ENCODE results near the gene VASH2. TPM values are rescaled to one million over a fixed set of nuclear protein-coding genes. Genes with fewer than 3 reads are reported as not detected.

Gene VASH2
- polyA plus RNA-seq, 4 donors, result 0.27 to 3.6 (median 0.30) TPM; not detected in 1

DNA sequence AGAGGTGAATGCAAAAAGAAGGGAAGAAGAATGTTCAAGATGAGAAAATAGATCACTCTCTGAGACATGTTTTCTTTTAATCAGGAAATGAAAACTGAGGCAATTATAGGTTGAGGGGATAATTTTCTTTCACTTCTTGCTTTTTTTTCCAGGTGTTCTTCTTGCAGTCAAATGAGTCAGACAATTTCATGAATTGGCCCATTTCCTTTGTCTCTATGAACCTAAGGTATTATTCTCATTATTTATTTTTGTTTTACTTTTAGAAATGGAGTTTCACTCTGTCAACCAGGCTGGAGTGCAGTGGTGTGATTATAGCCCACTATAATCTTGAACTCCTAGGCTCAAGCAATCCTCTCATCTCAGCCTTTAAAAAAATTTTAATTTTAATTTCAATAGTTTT is 3.5 kb upstream of the VASH2 start:
- no peak for FAIRE-seq
- Histone ChIP-seq H3K9me3 (ENCODE audit: control insufficient read depth in 2 of 2, insufficient read depth in 1 of 2, low read depth in 1 of 2, low read length in 1 of 2) (peaks cover 0 to 3% of the 10 kb centered on the region in 2 donors), H3K4me3 (ENCODE audit: low read depth in 1 of 3, low read length in 3 of 3) (no peak overlapping the region), H3K27ac (ENCODE audit: low read depth in 1 of 3, low read length in 2 of 3) (no peak overlapping the region), H3K4me1 (ENCODE audit: control insufficient read depth in 3 of 3, insufficient read depth in 2 of 3, low read depth in 1 of 3, low read length in 2 of 3) (peaks cover 0 to 7% (median 0%) of the 10 kb centered on the region in 3 donors), H3K27me3 (ENCODE audit: control insufficient read depth in 3 of 3, insufficient read depth in 3 of 3, low read length in 3 of 3) (peaks cover 0 to 23% (median 0%) of the 10 kb centered on the region in 3 donors), H3K36me3 (ENCODE audit: control insufficient read depth in 3 of 3, insufficient read depth in 2 of 3, low read depth in 1 of 3, low read length in 3 of 3) (no peaks in the 10 kb centered on the region)
- DNase-seq, result no peak

DNA sequence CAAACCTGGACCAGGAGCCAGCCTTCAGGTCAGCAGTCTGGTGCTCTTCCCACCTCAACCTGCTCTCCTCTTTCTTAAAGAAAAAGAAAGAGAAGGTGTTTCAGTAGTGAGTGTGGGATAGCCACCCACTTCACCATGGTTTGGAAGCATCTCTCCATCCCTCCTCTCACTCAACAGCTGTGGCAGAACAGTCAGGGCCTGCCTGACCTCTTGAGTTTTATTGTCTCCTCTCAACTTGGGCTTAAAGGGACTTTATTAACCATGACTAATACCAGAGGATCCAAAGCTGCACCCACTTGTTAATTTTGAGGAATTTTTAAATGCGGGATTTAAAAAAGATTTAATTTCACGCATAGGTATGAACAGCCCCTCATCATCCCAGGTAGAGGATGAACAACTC is 570 bp upstream of the VASH2 start:
- Histone ChIP-seq H3K4me1 (ENCODE audit: control insufficient read depth in 3 of 3, insufficient read depth in 2 of 3, low read depth in 1 of 3, low read length in 2 of 3) (peaks cover 0 to 7% (median 0%) of the 10 kb centered on the region in 3 donors), H3K27ac (ENCODE audit: low read depth in 1 of 3, low read length in 2 of 3) (peak overlapping the region in 1 of 3 donors; percentile 37), H3K27me3 (ENCODE audit: control insufficient read depth in 3 of 3, insufficient read depth in 3 of 3, low read length in 3 of 3) (peaks cover 0 to 26% (median 0%) of the 10 kb centered on the region in 3 donors), H3K9me3 (ENCODE audit: control insufficient read depth in 2 of 2, insufficient read depth in 1 of 2, low read depth in 1 of 2, low read length in 1 of 2) (no peaks in the 10 kb centered on the region), H3K36me3 (ENCODE audit: control insufficient read depth in 3 of 3, insufficient read depth in 2 of 3, low read depth in 1 of 3, low read length in 3 of 3) (peaks cover 0 to under 1% (median 0%) of the 10 kb centered on the region in 3 donors), H3K4me3 (ENCODE audit: low read depth in 1 of 3, low read length in 3 of 3) (peak overlapping the region in 2 of 3 donors; percentile 44 to 56)
- WGBS, 3 donors, result 44 to 59% (median 48%) methylated on average over 2 of the region's 2 CpGs
- FAIRE-seq (no peak), DNase-seq (no peak)

GRCh38 chr1:212951126-212951946 is 995 bp downstream of the VASH2 start:
- peaks cover 0 to 7% (median 0%) of the 10 kb centered on the region in 3 donors for H3K4me1 ChIP-seq (ENCODE audit: control insufficient read depth in 3 of 3, insufficient read depth in 2 of 3, low read depth in 1 of 3, low read length in 2 of 3)
- peak in 1 of 2 donors; percentile 21 for DNase-seq
- no peak for FAIRE-seq
- H3K9me3 ChIP-seq (ENCODE audit: control insufficient read depth in 2 of 2, insufficient read depth in 1 of 2, low read depth in 1 of 2, low read length in 1 of 2), result no peaks in the 10 kb centered on the region
- H3K4me3 ChIP-seq (ENCODE audit: low read depth in 1 of 3, low read length in 3 of 3), result peak overlapping the region in 2 of 3 donors; percentile 44 to 56
- H3K27ac ChIP-seq (ENCODE audit: low read depth in 1 of 3, low read length in 2 of 3), result peak overlapping the region in 1 of 3 donors; percentile 58
- WGBS, 3 donors, result 6 to 10% (median 6%) methylated on average over 37 to 72 of the region's 72 CpGs
- peaks cover 0 to 26% (median 0%) of the 10 kb centered on the region in 3 donors for H3K27me3 ChIP-seq (ENCODE audit: control insufficient read depth in 3 of 3, insufficient read depth in 3 of 3, low read length in 3 of 3)
- H3K36me3 ChIP-seq (ENCODE audit: control insufficient read depth in 3 of 3, insufficient read depth in 2 of 3, low read depth in 1 of 3, low read length in 3 of 3), result peaks cover 0 to 2% (median 0%) of the 10 kb centered on the region in 3 donors

DNA sequence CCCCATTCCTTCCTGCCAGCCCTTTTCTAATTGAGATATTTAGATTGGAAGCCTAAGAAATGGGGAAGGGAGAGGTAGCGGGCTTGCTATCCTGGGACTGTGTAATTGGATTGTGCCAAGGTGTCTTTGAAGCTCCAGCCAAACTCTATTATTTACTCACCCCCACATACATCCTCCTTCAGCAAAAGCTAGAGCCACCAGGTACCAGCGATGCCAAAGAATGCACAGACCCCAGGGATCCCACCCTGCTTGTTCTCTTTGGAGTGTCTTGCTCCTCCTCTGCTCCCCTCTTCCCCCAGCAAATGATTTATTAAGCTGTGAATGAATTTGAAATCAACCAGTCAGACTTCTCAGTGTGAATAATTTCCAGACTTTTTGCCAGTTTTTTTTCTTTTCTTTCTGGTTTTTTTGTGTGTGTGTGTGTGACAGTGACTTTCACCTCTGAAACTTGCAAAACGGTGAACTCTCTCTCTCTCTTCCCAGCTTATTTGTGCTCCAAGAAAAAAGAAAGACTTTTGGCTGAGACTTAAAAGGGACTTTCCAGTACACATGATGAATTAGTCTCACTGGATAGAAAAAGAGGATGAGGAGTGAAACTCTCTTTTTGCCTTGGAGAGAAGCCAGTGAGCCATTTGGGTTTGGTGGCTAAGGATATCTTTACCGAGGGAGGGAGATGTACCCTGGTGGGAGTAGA is 1.8 kb downstream of the VASH2 start:
- WGBS, 3 donors, result 62 to 80% (median 76%) methylated on average over 4 of the region's 4 CpGs
- DNase-seq (no peak), FAIRE-seq (no peak)
- Histone ChIP-seq H3K4me3 (ENCODE audit: low read depth in 1 of 3, low read length in 3 of 3) (peak overlapping the region in 1 of 3 donors; percentile 32), H3K4me1 (ENCODE audit: control insufficient read depth in 3 of 3, insufficient read depth in 2 of 3, low read depth in 1 of 3, low read length in 2 of 3) (peaks cover 0 to 7% (median 0%) of the 10 kb centered on the region in 3 donors), H3K27me3 (ENCODE audit: control insufficient read depth in 3 of 3, insufficient read depth in 3 of 3, low read length in 3 of 3) (peaks cover 0 to 26% (median 0%) of the 10 kb centered on the region in 3 donors), H3K9me3 (ENCODE audit: control insufficient read depth in 2 of 2, insufficient read depth in 1 of 2, low read depth in 1 of 2, low read length in 1 of 2) (no peaks in the 10 kb centered on the region), H3K36me3 (ENCODE audit: control insufficient read depth in 3 of 3, insufficient read depth in 2 of 3, low read depth in 1 of 3, low read length in 3 of 3) (peaks cover 0 to 2% (median 0%) of the 10 kb centered on the region in 3 donors), H3K27ac (ENCODE audit: low read depth in 1 of 3, low read length in 2 of 3) (no peak overlapping the region)

DNA sequence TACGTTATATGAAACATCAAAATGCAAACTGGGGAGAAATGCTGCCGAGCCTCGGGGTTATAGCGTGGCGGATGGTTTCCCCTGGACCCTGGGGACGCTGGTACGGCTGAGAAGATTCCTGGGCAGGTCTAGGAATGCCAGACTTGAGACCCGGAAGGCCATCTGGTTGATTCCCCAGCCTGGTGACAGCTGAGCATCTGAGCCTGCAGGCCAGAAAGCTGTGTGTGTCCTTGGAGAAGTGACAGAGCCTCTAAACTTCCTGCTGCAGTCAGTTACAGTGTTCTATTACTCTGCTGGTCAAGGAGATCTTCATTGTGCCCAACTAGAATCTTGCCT is 2.3 kb downstream of the VASH2 start:
- WGBS, 3 donors, result 73 to 95% (median 87%) methylated on average over 8 of the region's 8 CpGs
- Histone ChIP-seq H3K4me1 (ENCODE audit: control insufficient read depth in 3 of 3, insufficient read depth in 2 of 3, low read depth in 1 of 3, low read length in 2 of 3) (peaks cover 0 to 7% (median 0%) of the 10 kb centered on the region in 3 donors), H3K27ac (ENCODE audit: low read depth in 1 of 3, low read length in 2 of 3) (no peak overlapping the region), H3K36me3 (ENCODE audit: control insufficient read depth in 3 of 3, insufficient read depth in 2 of 3, low read depth in 1 of 3, low read length in 3 of 3) (peaks cover 0 to 2% (median 0%) of the 10 kb centered on the region in 3 donors), H3K9me3 (ENCODE audit: control insufficient read depth in 2 of 2, insufficient read depth in 1 of 2, low read depth in 1 of 2, low read length in 1 of 2) (no peaks in the 10 kb centered on the region), H3K27me3 (ENCODE audit: control insufficient read depth in 3 of 3, insufficient read depth in 3 of 3, low read length in 3 of 3) (peaks cover 0 to 26% (median 0%) of the 10 kb centered on the region in 3 donors), H3K4me3 (ENCODE audit: low read depth in 1 of 3, low read length in 3 of 3) (no peak overlapping the region)
- no peak for FAIRE-seq
- DNase-seq, result no peak

GRCh38 chr1:212953321-212953720 is 3.0 kb downstream of the VASH2 start:
- H3K27ac ChIP-seq (ENCODE audit: low read depth in 1 of 3, low read length in 2 of 3), result no peak overlapping the region
- no peak overlapping the region for H3K4me3 ChIP-seq (ENCODE audit: low read depth in 1 of 3, low read length in 3 of 3)
- peaks cover 0 to 2% (median 0%) of the 10 kb centered on the region in 3 donors for H3K36me3 ChIP-seq (ENCODE audit: control insufficient read depth in 3 of 3, insufficient read depth in 2 of 3, low read depth in 1 of 3, low read length in 3 of 3)
- DNase-seq (no peak), FAIRE-seq (no peak)
- H3K27me3 ChIP-seq (ENCODE audit: control insufficient read depth in 3 of 3, insufficient read depth in 3 of 3, low read length in 3 of 3), result peaks cover 0 to 26% (median 0%) of the 10 kb centered on the region in 3 donors
- 72 to 86% (median 82%) methylated on average over 3 of the region's 3 CpGs for WGBS, 3 donors
- H3K9me3 ChIP-seq (ENCODE audit: control insufficient read depth in 2 of 2, insufficient read depth in 1 of 2, low read depth in 1 of 2, low read length in 1 of 2), result no peaks in the 10 kb centered on the region
- peaks cover 0 to 7% (median 0%) of the 10 kb centered on the region in 3 donors for H3K4me1 ChIP-seq (ENCODE audit: control insufficient read depth in 3 of 3, insufficient read depth in 2 of 3, low read depth in 1 of 3, low read length in 2 of 3)

DNA sequence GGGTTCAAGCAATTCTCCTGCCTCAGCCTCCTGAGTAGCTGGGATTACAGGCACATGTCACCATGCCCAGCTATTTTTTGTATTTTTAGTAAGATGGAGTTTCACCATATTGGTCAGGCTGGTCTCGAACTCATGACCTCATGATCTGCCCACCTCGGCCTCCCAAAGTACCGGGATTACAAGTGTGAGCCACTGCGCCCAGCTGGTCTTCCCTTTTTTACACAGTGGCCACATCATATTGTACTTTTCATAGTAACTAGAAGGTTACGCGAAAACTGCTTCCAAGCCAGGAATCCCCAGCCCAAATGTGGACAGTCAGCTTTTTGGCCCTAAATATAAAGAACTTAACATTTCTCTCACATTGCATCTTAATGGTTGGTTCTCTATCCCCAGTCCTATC is 4.2 kb downstream of the VASH2 start:
- no peak for DNase-seq
- no peak overlapping the region for H3K4me3 ChIP-seq (ENCODE audit: low read depth in 1 of 3, low read length in 3 of 3)
- FAIRE-seq, result no peak
- H3K9me3 ChIP-seq (ENCODE audit: control insufficient read depth in 2 of 2, insufficient read depth in 1 of 2, low read depth in 1 of 2, low read length in 1 of 2), result no peaks in the 10 kb centered on the region
- H3K27ac ChIP-seq (ENCODE audit: low read depth in 1 of 3, low read length in 2 of 3), result no peak overlapping the region
- peaks cover 0 to 22% (median 0%) of the 10 kb centered on the region in 3 donors for H3K27me3 ChIP-seq (ENCODE audit: control insufficient read depth in 3 of 3, insufficient read depth in 3 of 3, low read length in 3 of 3)
- peaks cover 0 to 7% (median 0%) of the 10 kb centered on the region in 3 donors for H3K4me1 ChIP-seq (ENCODE audit: control insufficient read depth in 3 of 3, insufficient read depth in 2 of 3, low read depth in 1 of 3, low read length in 2 of 3)
- H3K36me3 ChIP-seq (ENCODE audit: control insufficient read depth in 3 of 3, insufficient read depth in 2 of 3, low read depth in 1 of 3, low read length in 3 of 3), result peaks cover 0 to 2% (median 0%) of the 10 kb centered on the region in 3 donors
- 90 to 99% (median 93%) methylated on average over 6 of the region's 6 CpGs for WGBS, 3 donors

- 87 to 91% (median 88%) methylated on average over 3 of the region's 3 CpGs for WGBS, 3 donors
- no peak for FAIRE-seq
Observed at GRCh38 chr1:212955098-212955497, 4.8 kb downstream of the VASH2 start.

More at GRCh38 chr1:212955098-212955497, 4.8 kb downstream of the VASH2 start:
- no peak overlapping the region for H3K27ac ChIP-seq (ENCODE audit: low read depth in 1 of 3, low read length in 2 of 3)
- peaks cover 0 to 4% (median 0%) of the 10 kb centered on the region in 3 donors for H3K4me1 ChIP-seq (ENCODE audit: control insufficient read depth in 3 of 3, insufficient read depth in 2 of 3, low read depth in 1 of 3, low read length in 2 of 3)
- H3K4me3 ChIP-seq (ENCODE audit: low read depth in 1 of 3, low read length in 3 of 3), result no peak overlapping the region
- peaks cover 0 to 17% (median 0%) of the 10 kb centered on the region in 3 donors for H3K27me3 ChIP-seq (ENCODE audit: control insufficient read depth in 3 of 3, insufficient read depth in 3 of 3, low read length in 3 of 3)
- H3K9me3 ChIP-seq (ENCODE audit: control insufficient read depth in 2 of 2, insufficient read depth in 1 of 2, low read depth in 1 of 2, low read length in 1 of 2), result no peaks in the 10 kb centered on the region
- peaks cover 0 to 6% (median 0%) of the 10 kb centered on the region in 3 donors for H3K36me3 ChIP-seq (ENCODE audit: control insufficient read depth in 3 of 3, insufficient read depth in 2 of 3, low read depth in 1 of 3, low read length in 3 of 3)
- DNase-seq, result no peak

Measured in small intestine (tissue), 7 donors.